ENCODE measurements around the gene GFM2.
"Not testable (repeated sequence)": the region's sequence is repeated elsewhere in the genome, so short reads cannot be mapped to it uniquely, and the experiment has no call there.

Gene GFM2

GRCh38 chr5:74679300-74679699 is 87.6 kb downstream of the GFM2 start:
- H3K4me3 ChIP-seq (ENCODE audit: low read depth in 1 of 5, low read length in 5 of 5); H3K27ac ChIP-seq (ENCODE audit: low read depth, low read length); H3K36me3 ChIP-seq (ENCODE audit: control insufficient read depth in 5 of 5, insufficient read depth in 5 of 5, low read length in 5 of 5): not testable (repeated sequence)

GRCh38 chr5:74678123-74678522 is 88.8 kb downstream of the GFM2 start:
- not testable (repeated sequence) for H3K27ac ChIP-seq (ENCODE audit: low read depth, low read length); H3K4me1 ChIP-seq (ENCODE audit: control insufficient read depth in 5 of 5, insufficient read depth in 5 of 5, low read length in 5 of 5); H3K4me3 ChIP-seq (ENCODE audit: low read depth in 1 of 5, low read length in 5 of 5); H3K27me3 ChIP-seq (ENCODE audit: control insufficient read depth in 5 of 5, insufficient read depth in 4 of 5, low read length in 5 of 5); H3K36me3 ChIP-seq (ENCODE audit: control insufficient read depth in 5 of 5, insufficient read depth in 5 of 5, low read length in 5 of 5); H3K9me3 ChIP-seq (ENCODE audit: control insufficient read depth in 5 of 5, low read length in 5 of 5); H3K9ac ChIP-seq (ENCODE audit: low read length in 5 of 5)

More at GRCh38 chr5:74679300-74679699, 87.6 kb downstream of the GFM2 start:
- H3K9me3 ChIP-seq (ENCODE audit: control insufficient read depth in 5 of 5, low read length in 5 of 5); H3K4me1 ChIP-seq (ENCODE audit: control insufficient read depth in 5 of 5, insufficient read depth in 5 of 5, low read length in 5 of 5); H3K27me3 ChIP-seq (ENCODE audit: control insufficient read depth in 5 of 5, insufficient read depth in 4 of 5, low read length in 5 of 5); H3K9ac ChIP-seq (ENCODE audit: low read length in 5 of 5): not testable (repeated sequence)

DNA sequence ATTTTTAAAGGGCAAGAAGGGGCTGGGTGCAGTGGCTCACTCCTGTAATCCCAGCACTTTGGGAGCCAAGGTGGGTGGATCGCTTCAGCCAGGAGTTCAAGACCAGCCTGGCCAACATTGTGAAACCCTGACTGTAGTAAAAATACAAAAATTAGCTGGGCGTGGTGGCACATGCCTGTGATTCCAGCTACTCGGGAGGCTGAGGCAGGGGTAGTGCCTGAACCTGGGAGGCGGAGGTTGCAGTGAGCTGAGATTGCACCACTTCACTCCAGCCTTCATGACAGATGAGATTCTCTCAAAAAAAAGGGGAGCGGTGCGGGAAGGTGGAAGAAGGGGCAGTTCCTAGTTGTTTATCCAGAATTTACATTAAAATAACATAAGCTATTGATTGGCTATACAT is 90.5 kb downstream of the GFM2 start:
- H3K36me3 ChIP-seq (ENCODE audit: control insufficient read depth in 5 of 5, insufficient read depth in 5 of 5, low read length in 5 of 5); H3K9ac ChIP-seq (ENCODE audit: low read length in 5 of 5); H3K27ac ChIP-seq (ENCODE audit: low read depth, low read length); H3K4me3 ChIP-seq (ENCODE audit: low read depth in 1 of 5, low read length in 5 of 5); H3K9me3 ChIP-seq (ENCODE audit: control insufficient read depth in 5 of 5, low read length in 5 of 5); H3K27me3 ChIP-seq (ENCODE audit: control insufficient read depth in 5 of 5, insufficient read depth in 4 of 5, low read length in 5 of 5): not testable (repeated sequence)
- peaks cover 0 to 11% (median 9%) of the 10 kb centered on the region in 5 donors for H3K4me1 ChIP-seq (ENCODE audit: control insufficient read depth in 5 of 5, insufficient read depth in 5 of 5, low read length in 5 of 5)

- Histone ChIP-seq H3K4me3 (ENCODE audit: low read depth in 1 of 5, low read length in 5 of 5) (peak overlapping the region; percentile 39 to 74 (median 61)), H3K27me3 (ENCODE audit: control insufficient read depth in 5 of 5, insufficient read depth in 4 of 5, low read length in 5 of 5) (peaks cover 0 to 4% (median 0%) of the 10 kb centered on the region in 5 donors), H3K9ac (ENCODE audit: low read length in 5 of 5) (peak overlapping the region in 2 of 5 donors; percentile 4 to 13)
Observed at GRCh38 chr5:74673011-74673790, 93.7 kb downstream of the GFM2 start.

DNA sequence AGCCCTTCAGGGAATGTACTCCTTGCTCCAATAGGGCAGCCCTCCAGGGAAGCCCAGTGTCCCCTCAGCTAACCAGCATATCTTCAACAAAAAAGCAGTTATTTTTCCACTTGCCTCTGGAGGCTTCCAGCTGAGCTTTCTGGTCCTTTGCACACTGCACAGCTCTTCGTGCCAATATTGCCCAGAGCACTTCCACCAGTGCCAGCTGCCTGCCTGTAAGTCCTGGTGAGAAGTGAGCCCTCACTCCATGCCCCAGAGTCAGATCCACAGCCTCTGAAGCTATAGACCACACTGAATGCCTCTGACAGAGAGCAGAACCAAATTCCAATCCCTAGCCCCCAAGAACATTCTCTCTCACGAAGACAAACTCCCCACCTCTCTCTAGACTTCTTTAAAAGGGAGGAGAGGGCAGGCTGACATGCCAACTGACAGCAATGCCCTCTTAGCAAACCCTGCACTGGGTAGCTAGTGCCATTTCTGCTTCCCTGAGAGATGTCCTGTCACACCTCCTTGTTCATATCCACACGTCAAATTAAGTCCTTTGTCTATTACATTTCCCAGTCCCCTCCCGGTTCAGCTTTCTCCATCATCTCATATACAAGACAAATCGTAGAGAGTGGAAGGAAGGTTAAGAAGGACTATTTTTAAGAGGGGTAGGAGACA is 94.6 kb downstream of the GFM2 start:
- no peaks in the 10 kb centered on the region for H3K9me3 ChIP-seq (ENCODE audit: control insufficient read depth in 5 of 5, low read length in 5 of 5)
- no peaks in the 10 kb centered on the region for H3K36me3 ChIP-seq (ENCODE audit: control insufficient read depth in 5 of 5, insufficient read depth in 5 of 5, low read length in 5 of 5)
- H3K9ac ChIP-seq (ENCODE audit: low read length in 5 of 5): no peak overlapping the region
- no peak overlapping the region for H3K27ac ChIP-seq (ENCODE audit: low read depth, low read length)
- H3K4me1 ChIP-seq (ENCODE audit: control insufficient read depth in 5 of 5, insufficient read depth in 5 of 5, low read length in 5 of 5): peaks cover 0 to 11% (median 9%) of the 10 kb centered on the region in 5 donors
- H3K27me3 ChIP-seq (ENCODE audit: control insufficient read depth in 5 of 5, insufficient read depth in 4 of 5, low read length in 5 of 5): peaks cover 0 to 4% (median 0%) of the 10 kb centered on the region in 5 donors
- no peak overlapping the region for H3K4me3 ChIP-seq (ENCODE audit: low read depth in 1 of 5, low read length in 5 of 5)

More at GRCh38 chr5:74673011-74673790, 93.7 kb downstream of the GFM2 start:
- no peaks in the 10 kb centered on the region for H3K9me3 ChIP-seq (ENCODE audit: control insufficient read depth in 5 of 5, low read length in 5 of 5)
- H3K27ac ChIP-seq (ENCODE audit: low read depth, low read length): peak overlapping the region; percentile 13
- H3K4me1 ChIP-seq (ENCODE audit: control insufficient read depth in 5 of 5, insufficient read depth in 5 of 5, low read length in 5 of 5): peaks cover 0 to 11% (median 9%) of the 10 kb centered on the region in 5 donors
- H3K36me3 ChIP-seq (ENCODE audit: control insufficient read depth in 5 of 5, insufficient read depth in 5 of 5, low read length in 5 of 5): no peaks in the 10 kb centered on the region

All from subcutaneous abdominal adipose tissue (tissue), 5 donors.